ENCODE results near the gene SLC50A1.
A peak's percentile ranks its signal among the peaks of the same experiment; 100 is the strongest.
"Not testable (repeated sequence)": the region's sequence is repeated elsewhere in the genome, so short reads cannot be mapped to it uniquely, and the experiment has no call there.

The SLC50A1 gene

DNA sequence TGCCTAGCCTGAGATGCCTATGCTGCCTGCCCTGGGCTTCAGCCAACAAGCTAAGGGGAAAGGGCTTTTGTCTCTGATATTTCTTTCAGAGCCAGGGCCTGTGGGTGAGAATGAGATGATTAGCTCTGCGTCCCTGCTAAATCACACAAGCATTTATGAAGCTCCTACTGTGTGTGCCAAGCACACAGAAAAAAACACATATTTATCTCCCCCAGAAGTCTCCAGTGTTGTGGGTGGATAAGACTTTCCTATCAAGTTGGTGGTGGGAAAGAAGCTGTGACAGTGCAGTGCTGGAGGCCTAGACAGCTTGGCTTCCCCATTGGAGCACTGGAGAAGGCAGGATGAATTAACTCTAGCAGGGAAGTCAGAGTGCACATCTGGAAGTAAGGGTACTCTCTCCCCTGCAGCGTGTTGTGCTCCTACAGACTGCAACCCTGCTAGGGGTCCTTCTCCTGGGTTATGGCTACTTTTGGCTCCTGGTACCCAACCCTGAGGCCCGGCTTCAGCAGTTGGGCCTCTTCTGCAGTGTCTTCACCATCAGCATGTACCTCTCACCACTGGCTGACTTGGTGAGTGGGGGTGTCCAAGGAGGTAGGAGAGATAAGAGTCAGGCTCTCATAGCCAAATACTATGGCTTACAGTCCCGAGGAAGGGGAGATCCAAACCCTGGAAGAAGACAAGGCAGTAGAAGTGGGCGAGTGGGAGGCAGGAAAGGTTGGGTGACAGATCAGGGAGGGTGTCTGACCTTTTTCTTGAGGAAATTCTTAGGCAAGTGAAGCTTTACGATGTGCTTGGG lies 1.7 kb downstream of the SLC50A1 start:
- no peak for DNase-seq

DNA sequence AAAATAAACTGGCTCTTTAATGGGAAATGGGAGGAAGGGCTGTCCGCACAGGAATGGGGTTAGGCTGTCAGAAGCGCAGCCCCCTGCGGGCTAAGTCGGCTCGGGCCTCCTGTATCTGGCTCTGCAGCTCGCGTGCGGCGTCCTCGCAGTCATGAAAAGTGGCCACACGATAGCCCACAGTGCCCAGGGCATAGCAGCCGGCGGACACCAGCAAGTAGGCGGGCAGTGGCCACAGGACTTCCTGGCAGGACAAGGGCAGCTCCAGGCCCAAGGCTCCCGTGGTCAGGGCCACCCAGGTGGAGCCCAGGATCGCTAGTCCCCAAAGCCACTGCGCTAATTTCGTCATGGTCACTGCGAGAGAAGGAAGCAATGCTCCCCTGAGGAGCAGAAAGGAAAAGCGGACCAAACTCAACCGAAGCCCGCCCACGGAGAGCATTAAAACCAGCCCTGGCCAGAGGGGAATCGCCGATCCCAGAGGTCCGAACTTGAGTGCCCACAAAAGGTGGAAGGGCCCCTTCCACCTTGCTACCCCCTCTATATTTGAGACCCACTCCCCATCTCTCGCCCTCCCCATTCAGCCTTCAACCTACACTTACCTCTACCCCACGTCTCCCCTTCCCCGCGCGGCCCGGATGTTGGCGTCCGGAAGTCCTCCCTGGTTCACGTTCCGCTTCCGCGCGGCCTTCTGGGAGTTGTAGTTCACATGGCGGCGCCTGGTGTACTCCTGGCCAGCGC lies 4.4 kb downstream of the SLC50A1 start, which contains the start of gene DPM3:
Gene DPM3, minus strand, starts transcription at position 637 of the 735 bp plus-strand sequence. Its CDS starts 291 bp downstream, at position 346.
- peak; percentile 41 for DNase-seq

DNA sequence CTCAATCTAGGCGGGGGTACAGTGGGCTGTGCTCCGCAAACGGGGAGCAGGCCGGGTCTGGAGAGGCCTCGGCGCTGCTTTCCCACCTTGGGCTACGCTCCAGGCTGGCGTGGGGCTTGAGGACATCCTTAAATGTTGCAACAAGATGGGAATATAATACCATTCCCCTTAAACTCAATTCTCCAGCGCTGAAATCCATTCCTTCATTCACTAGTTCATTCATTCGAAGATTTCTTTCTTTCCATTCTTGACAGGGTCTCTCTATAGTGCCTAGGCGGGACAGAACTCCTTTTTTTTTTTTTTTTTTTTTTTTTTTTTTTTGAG lies 4.9 kb downstream of the SLC50A1 start:
- DNase-seq, result no peak

DNA sequence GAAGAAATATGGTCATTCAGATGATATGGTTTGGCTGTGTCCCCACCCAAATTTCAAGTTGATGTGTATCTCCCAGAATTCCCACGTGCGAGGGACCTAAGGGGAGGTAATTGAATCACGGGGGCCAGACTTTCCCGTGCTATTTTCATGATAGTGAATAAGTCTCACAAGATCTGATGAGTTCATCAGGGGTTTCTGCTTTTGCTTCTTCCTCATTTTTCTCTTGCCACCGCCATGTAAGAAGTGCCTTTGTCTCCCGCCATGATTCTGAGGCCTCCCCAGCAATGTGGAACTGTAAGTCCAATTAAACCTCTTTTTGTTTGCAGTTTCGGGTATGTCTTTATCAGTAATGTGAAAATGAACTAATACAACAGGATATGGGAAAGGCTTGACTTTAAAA lies 6.1 kb downstream of the SLC50A1 start:
- DNase-seq, result no peak

DNA sequence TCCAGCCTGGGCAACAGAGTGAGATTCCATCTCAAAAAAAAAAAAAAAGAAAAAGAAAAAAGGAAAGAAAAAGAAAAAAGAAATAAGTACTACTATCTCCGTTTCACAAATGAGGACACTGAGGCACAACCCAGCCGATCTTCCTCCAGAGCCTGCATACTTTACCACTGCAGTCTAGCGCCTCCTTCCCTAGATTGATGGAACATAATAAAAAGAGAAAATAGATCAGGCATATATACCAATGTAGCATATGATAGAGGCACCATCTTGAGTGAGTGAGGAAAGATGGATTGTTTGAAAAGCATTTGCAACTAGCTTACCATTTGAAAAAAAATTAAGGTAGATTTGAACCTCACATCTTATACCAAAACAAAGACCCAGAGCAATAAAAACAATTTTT lies 9.8 kb downstream of the SLC50A1 start:
- DNase-seq, result no peak

DNA sequence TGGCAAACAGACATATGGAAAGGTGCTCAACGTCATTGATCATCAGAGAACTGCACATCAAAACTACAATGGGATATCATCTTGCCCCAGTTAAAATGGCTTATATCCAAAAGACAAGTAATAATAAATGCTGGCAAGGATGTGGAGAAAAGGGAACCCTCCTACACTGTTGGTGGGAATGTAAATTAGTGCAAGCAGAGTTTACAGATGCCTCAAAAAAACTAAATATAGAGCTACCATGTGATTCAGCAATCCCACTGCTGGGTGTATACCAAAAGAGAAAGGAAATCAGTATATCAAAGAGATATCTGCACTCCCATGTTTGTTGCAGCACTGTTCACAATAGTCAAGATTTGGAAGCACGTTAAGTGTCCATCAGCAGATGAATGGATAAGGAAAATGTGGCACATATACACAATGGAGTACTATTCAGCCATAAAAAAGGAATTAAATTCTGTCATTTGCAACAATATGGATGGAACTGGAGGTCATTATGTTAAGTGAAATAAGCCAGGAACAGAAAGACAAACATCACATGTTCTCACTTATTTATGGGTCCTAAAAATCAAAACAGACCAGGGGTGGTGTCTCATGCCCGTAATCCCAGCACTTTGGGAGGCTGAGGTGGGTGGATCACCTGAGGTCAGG lies 20.5 kb downstream of the SLC50A1 start:
- DNase-seq, result not testable (repeated sequence)

DNA sequence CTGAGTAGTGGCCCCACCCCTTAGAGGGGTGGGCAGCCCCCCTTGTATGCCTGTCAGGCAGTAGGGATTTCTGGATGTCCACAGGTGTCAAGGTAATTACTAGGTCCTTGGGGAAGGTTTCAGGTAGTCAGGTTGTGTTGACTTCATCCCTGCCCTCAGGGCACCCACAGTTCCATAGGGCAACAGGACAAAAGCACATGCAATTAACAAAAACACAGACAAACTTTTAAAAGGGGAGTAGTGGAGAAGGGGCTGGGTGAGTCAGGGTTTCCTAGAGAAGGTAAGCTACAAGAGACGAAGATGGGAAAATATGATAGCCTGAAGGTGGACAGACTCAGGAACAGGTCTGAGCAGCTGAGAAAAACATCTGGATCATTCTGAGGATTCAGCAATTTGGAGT lies 23.3 kb downstream of the SLC50A1 start:
- no peak for DNase-seq

DNA sequence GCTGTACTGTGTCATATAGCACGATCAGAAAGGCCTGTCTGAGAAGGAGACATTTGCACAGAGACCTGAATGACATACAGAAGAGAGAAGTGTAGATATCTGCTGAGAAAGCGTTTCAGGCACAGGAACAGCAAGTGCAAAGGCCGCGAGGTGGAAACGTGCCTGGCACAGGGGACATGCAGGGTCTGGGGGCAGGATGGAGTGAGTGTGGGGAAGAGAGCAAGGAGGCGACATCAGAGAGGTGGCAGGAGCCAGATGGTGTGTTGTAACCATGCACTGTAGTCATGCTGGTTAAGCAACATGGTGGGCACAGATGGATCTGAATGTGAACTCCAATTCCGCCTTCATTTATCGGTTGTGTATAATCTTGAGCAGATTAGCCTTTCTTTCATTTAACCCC lies 24.5 kb downstream of the SLC50A1 start:
- no peak for DNase-seq

DNA sequence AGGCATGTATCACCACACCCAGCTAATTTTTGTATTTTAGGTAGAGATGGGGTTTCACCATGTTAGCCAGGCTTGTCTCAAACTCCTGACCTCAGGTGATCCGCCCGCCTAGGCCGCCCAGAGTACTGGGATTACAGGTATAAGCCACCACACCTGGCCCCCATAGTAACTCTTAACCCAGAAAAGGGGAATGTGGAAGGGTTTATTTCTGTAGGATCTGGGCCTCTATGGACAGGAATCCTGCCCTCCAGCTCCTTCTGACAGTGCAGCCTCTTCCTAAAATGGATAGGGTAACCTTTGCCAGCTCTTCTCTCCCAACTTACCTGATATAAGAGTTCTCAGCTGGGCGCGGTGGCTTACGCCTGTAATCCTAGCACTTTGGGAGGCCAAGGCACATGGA lies 27.0 kb downstream of the SLC50A1 start:
- not testable (repeated sequence) for DNase-seq

DNA sequence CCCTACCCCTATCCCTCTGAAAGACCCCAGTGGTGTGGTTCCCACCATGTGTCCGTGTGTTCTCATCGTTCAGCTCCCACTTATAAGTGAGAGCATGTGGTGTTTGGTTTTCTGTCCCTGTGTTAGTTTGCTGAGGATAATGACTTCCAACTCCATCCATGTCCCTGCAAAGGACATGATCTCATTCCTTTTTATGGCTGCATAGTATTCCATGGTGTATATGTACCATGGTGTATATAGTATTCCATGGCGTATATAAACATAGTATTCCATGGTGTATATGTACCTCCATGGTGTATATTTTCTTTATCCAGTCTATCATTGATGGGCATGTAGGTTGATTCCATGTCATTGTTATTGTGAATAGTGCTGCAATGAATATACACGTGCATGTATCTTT lies 28.1 kb downstream of the SLC50A1 start:
- not testable (repeated sequence) for DNase-seq

DNA sequence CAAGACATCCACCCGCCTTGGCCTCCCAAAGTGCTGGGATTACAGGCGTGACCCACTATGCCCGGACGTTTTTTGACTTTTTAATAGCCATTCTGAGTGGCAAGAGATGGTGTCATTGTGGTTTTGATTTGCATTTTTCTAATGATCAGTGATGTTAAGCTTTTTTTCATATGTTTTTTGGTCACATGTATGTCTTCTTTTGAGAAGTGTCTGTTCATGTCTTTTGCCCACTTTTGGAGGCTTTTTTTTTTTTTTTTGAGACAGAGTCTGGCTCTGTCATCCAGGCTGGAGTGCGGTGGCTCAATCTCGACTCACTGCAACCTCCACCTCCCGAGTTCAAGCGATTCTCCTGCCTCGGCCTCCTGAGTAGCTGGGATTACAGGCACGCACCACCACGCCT lies 29.0 kb downstream of the SLC50A1 start:
- DNase-seq, result not testable (repeated sequence)

DNA sequence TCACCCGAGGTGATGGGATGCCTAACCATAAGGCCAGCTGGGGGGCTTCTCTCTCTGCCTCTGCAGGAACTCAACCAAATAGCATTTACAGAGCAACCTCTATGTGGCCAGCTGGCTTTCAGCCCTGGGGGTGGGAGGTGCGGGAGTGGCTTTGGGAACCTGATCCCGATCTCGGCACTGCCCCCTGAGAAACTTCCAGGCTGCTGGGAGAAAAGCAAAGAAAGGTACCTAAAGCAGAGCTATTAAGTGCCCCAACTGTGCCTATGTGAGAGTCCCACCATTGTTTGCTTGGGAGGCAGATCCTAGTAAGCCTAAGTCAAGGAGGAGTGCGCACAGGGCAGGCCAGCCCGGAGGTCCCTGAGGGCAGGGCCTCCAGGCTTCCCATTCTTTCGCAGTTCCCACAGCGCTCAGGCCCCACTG lies 30.4 kb downstream of the SLC50A1 start:
- no peak for DNase-seq

DNA sequence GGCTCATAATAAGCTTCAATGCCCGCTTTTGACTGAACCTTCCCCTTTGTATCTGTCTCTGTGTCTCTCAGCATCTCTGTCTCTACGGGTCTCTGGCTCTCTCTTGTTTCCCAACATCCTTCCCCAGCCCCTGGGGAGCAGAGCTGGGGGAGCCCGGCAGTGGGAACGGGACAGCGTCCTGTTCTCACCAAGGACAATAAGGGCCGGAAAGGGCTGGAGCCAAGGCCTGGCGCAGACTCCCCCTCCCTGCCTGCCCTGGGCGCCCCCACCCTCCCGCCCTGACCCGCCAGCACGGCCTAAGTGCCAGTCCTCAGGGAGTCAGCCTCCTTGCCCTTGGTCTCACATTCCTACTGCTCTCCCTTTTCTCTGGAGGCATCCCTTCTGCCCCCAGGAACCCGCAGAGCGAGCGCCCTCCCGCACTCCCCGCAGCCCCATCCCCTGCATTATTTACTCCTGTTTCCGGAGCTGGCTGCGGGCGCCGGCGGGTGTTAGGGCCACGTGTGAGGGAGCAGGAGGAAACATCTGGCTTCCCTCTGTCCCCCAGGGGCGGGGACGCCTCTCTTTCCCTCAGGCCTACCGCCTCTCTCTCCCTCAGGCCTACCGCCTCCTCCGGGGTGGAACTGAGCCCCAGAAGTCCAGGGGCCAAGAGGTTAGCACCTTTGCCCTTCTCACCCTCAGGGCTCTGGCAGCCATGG lies 31.0 kb downstream of the SLC50A1 start:
- no peak for DNase-seq

DNA sequence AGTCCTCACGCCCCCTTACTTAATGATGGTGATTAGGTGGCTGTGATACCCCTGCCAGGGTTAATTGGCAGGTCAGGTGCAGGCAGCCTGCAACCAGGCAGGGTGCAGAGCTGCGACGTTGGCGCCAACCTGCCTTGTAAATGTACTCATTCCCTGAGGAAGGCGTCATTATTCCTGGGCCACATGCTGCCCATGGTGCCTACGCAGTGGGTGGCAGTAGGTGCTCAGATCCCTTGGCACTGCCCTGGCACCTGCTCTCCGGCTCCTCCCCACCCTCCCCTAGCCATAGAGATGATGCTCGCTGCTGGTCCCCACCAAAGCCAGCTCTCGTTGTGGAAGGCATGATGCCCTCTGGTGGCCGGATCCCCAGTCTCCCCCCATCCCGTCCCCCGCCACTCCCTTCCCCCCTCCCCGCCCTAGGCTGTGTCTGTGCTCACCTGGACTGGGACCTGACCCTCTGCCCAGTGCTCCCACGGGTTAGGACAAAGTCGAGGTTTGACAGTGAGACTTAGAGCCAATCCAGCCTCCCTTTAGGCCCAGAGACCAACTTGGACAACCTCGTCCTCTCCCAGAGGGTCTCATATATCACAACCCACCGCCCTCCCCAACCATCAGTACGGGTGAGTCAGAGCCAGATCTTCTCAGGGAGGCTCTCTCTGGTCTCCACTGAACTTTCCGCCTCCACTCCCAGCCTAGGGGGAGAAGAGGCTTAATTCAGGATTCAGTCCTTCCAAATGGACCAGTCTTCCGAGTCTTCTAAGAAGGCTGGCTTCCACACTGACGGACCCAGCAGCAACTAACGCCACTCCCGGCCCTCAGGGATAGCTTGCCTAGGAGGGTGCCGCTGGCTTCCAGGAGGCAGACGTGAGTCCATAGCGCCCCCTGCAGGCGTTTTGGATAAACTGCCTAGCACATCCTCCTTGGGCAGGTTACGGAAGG lies 31.8 kb downstream of the SLC50A1 start:
- peak; percentile 61 for DNase-seq

DNA sequence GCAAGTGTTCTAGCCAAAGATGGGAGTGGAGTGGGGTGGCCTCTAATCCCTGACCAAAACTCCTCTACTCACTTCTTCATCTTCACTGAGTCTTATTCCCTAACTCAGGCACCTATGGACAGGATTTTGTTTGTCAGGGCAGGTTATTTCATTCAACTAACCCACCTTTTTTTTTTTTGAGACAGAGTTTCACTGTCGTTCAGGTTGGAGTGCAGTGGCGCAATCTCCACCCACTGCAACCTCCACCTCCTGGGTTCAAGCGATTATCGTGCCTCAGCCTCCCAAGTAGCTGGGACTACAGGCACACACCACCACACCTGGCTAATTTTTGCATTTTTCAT lies 32.4 kb downstream of the SLC50A1 start:
- DNase-seq, result not testable (repeated sequence)

DNA sequence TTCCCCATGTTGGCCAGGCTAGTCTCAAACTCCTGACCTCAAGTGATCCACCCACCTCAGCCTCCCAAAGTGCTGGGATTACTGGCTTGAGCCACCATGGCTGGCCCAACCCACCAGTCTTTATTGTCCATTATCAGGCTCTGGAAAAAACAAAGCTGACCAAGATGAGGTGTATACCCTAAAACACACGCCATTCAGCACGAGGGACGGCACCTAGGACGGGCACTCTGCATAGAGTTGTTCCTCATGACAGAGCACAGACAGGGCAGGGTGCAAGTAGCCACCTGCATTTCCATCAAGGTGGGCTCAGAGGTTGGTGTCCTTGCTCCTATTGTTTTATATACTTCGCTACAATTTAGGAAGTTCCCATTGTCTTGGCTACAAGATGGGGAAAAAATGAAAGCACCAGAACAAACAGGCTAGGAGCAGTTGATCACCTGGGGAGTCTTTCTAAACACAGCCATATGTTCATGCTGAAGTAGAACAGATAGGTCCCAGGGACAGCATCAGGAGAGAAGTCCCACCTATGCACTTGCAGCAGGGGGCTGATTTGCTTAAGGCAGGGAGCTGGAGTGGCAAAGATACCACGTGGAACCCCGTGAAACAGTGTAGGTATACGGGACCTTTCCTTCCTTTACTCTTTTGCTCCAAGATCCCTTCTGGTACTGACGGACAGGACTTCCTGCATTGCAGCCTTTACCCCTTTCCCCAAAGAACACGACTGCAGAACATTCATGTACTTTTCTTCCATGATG lies 33.0 kb downstream of the SLC50A1 start:
- no peak for DNase-seq

DNA sequence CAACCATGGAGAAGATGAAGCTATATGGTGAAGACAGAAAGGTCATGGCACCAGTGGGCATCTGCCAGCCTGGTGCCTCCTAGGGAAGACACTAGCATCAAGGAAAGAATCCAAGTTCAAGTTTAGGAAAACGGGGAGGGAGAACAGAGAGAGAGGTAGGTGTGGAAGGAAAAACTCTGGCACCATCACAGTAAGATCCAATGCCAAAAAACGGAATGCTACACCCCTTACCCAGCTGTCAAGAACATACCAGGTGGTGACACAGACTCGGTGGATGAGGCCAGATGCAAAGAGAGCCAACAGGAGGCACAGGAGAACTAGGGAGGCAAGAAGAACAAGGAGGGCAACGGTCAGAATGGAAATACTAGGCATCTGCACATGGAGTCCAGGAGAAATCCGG lies 33.9 kb downstream of the SLC50A1 start:
- no peak for DNase-seq

DNA sequence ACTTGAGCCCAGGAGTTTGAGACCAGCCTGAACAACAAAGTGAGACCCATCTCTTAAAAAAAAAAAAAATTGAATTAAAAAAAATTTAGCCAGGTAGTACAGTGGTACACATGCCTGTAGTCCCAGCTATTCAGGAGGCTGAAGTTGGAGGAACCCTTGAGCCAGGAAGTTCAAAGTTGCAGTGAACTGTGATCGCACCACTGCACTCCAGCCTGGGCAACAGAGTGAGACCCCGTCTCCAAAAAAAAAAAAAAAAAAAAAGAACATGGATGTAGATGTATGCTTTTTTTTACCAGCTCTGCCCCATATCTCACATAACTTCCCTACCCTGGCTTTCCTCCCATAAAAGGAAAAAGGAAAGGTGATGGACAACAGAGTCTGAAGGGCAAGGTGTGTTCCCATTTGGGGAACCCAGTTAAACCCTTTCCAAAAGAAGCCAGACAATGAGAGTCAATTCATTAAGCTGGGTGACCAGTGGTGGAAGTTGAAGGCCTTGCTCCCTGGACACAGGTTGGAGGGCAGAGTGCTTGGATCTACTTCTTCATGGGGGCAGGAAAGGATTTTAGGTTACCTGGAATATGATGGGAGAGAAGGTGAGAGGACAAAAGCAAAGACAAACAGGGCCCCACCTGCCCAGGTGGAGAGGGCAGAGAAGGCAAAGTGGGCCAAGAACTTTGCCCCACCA lies 34.6 kb downstream of the SLC50A1 start:
- no peak for DNase-seq

DNA sequence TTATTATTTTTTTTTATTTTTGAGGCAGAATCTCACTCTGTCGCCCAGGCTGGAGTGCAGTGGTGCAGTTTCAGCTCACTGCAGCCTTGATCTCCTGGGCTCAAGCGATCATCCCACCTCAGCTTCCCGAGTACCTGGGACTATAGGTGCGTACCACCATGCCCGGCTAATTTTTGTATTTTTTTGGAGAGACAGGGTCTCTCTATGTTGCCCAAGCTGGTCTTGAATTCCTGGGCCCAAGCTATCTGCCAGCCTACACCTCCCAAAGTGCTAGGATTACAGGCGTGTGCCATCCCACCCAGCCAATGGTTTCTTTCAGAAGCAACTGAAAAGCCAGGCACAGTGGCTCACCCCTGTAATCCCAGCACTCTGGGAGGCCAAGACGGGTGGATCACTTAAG lies 35.2 kb downstream of the SLC50A1 start:
- DNase-seq, result no peak

DNA sequence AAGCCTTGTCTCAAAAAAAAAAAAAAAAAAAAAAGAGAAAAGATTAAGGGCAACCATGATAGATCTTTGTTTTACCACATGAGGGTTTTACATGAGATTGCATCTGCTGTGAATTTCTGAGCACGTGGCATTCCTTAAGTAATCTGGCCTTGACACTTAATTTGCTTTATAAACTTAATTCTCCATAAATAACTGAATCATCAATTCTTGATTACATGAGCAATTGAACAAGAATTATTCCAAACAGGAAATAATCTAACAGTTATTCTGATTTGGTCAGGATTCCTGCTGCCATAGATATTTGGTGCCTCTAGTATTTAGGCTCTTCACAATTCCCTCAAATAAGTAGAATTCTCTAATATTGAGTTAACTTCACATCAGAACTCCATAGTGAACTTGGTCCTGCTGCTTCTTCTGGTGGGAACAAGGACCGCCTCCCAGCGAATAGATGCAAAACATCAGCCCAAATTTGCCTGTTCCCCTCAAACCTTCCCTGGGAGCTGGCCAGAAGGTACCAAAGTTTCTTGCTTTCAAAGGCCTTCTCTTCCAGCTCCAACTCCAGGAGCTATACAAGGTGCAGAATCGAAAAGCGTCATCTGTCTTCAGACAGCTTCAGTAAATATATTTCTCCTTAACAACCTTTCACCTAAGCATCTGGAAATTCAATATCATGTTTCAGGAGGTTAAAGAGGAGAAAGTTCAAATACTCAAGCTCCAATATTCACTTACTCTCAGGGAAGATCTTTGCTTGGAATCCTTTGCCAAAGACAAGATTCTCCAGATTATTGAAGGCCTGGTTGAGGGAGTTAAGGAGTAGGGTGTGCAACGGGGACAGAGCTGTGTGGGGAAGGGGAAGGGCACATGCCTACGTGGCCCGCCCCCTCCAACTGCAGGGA lies 36.4 kb downstream of the SLC50A1 start:
- DNase-seq, result no peak
